NT2/D1 (cell line): ENCODE results near the gene FBXL12.

Experiments used
- DNase-seq: peaks from one replicate; pipeline ENCODE4 v3.0.0-alpha.2; 2011; ENCODE audit warnings: low read depth, low spot score
- H3K27me3 ChIP-seq: 2 replicates; pipeline ENCODE4 v1.6.0; 2011; ENCODE audit warnings: mild to moderate bottlenecking; ENCODE audit not compliant: insufficient read length, insufficient read depth
- H3K36me3 ChIP-seq: 2 replicates; pipeline ENCODE4 v1.6.1; 2011; ENCODE audit warnings: mild to moderate bottlenecking, low read length, mixed read lengths; ENCODE audit not compliant: insufficient read depth, insufficient read length
- H3K4me1 ChIP-seq: 2 replicates; pipeline ENCODE4 v1.5.1; 2011; ENCODE audit not compliant: insufficient read depth, insufficient read length
- H3K4me3 ChIP-seq: 2 replicates; pipeline ENCODE4 v1.5.1; 2011; ENCODE audit warnings: low read depth; ENCODE audit not compliant: insufficient read length
- H3K9ac ChIP-seq: 2 replicates; pipeline ENCODE4 v1.6.0; 2011; ENCODE audit warnings: low read depth; ENCODE audit not compliant: insufficient read length
- H3K9me3 ChIP-seq: 2 replicates; pipeline ENCODE4 v1.5.1; 2011; ENCODE audit warnings: mild to moderate bottlenecking, low read length; ENCODE audit not compliant: insufficient read depth
- SUZ12 ChIP-seq: IDR thresholded peaks from 2 replicates; pipeline ENCODE4 v1.6.1; 2011; ENCODE audit not compliant: insufficient read length, insufficient read depth; ENCODE audit errors: extremely low read depth
- YY1 ChIP-seq: IDR thresholded peaks from 2 replicates; pipeline ENCODE4 v1.6.1; 2011; ENCODE audit not compliant: insufficient read length, insufficient read depth
- ZNF274 ChIP-seq: IDR thresholded peaks from 2 replicates; pipeline ENCODE4 v1.6.1; 2011; ENCODE audit warnings: mild to moderate bottlenecking, low read depth, low read length

The FBXL12 gene

GRCh38 chr19:9818734-9819595 is at the start of gene FBXL12:
FBXL12 (minus strand) TSS chr19:9819079; CDS start chr19:9818813, 266 bp downstream.
- Histone ChIP-seq H3K36me3 (peaks cover 26% of the 10 kb centered on the region), H3K27me3 (no peaks in the 10 kb centered on the region), H3K4me3 (peak within 1 kb of the TSS; percentile 99), H3K9me3 (peaks cover 21% of the 10 kb centered on the region; the same call in 1 of the 2 replicates), H3K9ac (peak within 1 kb of the TSS; percentile 97), H3K4me1 (peaks cover 3% of the 10 kb centered on the region)
- DNase-seq, result peak; percentile 99
- TF ChIP-seq SUZ12 (no peak), ZNF274 (no peak), YY1 (peak; percentile 74)

- H3K9me3 ChIP-seq, result no peaks in the 10 kb centered on the region
- DNase-seq, result peak; percentile 32
- no peak overlapping the region for H3K9ac ChIP-seq
- TF ChIP-seq SUZ12, result no peak
- no peak for TF ChIP-seq ZNF274
- no peak for TF ChIP-seq YY1
- H3K4me3 ChIP-seq, result no peak overlapping the region
- H3K36me3 ChIP-seq, result no peaks in the 10 kb centered on the region
- H3K27me3 ChIP-seq, result no peaks in the 10 kb centered on the region
- peaks cover 5% of the 10 kb centered on the region for H3K4me1 ChIP-seq
These were observed 47.0 kb upstream of the FBXL12 start for GRCh38 chr19:9865732-9866501.

- H3K4me1 ChIP-seq, result peaks cover 5% of the 10 kb centered on the region
- no peaks in the 10 kb centered on the region for H3K36me3 ChIP-seq
- no peaks in the 10 kb centered on the region for H3K9me3 ChIP-seq
- DNase-seq, result no peak
- no peak overlapping the region for H3K4me3 ChIP-seq
- TF ChIP-seq SUZ12 (no peak), ZNF274 (no peak), YY1 (no peak)
- H3K27me3 ChIP-seq, result no peaks in the 10 kb centered on the region
- H3K9ac ChIP-seq, result no peak overlapping the region
These were observed 44.9 kb upstream of the FBXL12 start for GRCh38 chr19:9863759-9864158.

DNA sequence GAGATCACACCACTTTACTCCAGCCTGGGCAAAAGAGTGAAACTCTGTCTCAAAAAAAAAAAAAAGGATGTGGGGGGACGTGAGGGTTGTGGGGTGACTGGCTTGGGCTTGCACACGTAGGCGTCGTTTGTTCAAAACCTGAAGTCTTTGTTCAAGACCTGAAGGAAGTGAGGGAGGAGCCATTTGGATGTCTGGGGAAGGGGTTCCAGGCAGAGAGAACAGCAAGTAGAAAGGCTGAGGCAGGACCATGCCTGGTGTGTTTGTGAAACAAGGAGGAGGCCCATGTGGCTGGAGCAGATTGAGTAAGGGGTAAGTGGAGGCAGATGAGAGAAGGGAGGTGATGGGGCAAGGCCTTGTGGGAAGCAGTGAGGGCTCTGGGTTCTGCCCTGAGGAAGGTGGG is 44.1 kb upstream of the FBXL12 start:
- no peaks in the 10 kb centered on the region for H3K36me3 ChIP-seq
- H3K4me1 ChIP-seq, result peaks cover 5% of the 10 kb centered on the region
- H3K9ac ChIP-seq, result no peak overlapping the region
- H3K4me3 ChIP-seq, result no peak overlapping the region
- H3K9me3 ChIP-seq, result no peaks in the 10 kb centered on the region
- no peaks in the 10 kb centered on the region for H3K27me3 ChIP-seq
- DNase-seq, result no peak
- TF ChIP-seq YY1, result no peak
- no peak for TF ChIP-seq SUZ12
- no peak for TF ChIP-seq ZNF274

DNA sequence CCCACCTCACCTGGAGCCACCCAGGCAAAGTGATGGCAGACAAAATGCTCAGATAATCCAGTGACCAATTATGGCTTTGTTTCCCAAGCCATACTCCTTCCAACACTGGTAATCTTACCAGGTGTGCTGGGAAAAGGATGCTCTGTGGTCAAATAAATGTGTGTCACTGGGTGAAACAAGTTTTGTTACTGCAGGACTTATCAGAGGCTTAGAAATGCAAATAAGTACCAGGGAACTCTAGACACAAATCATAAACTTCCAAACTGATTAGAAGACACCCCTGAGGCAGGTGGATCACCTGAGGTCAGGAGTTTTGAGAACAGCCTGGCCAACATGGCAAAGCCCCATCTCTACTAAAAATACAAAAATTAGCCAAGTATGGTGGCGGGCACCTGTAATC is 42.6 kb upstream of the FBXL12 start:
- H3K27me3 ChIP-seq, result no peaks in the 10 kb centered on the region
- no peaks in the 10 kb centered on the region for H3K9me3 ChIP-seq
- no peak for DNase-seq

GRCh38 chr19:9860407-9860806 is 41.5 kb upstream of the FBXL12 start:
- H3K9me3 ChIP-seq, result no peaks in the 10 kb centered on the region
- H3K4me3 ChIP-seq, result no peak overlapping the region
- peaks cover 3% of the 10 kb centered on the region for H3K4me1 ChIP-seq
- no peaks in the 10 kb centered on the region for H3K27me3 ChIP-seq
- DNase-seq, result no peak
- H3K36me3 ChIP-seq, result peaks cover 15% of the 10 kb centered on the region
- TF ChIP-seq YY1 (no peak), SUZ12 (no peak), ZNF274 (no peak)
- H3K9ac ChIP-seq, result no peak overlapping the region

More for the DNA sequence above, 42.6 kb upstream of the FBXL12 start:
- no peak overlapping the region for H3K9ac ChIP-seq
- peaks cover 7% of the 10 kb centered on the region for H3K4me1 ChIP-seq
- H3K4me3 ChIP-seq, result no peak overlapping the region
- peaks cover 12% of the 10 kb centered on the region for H3K36me3 ChIP-seq
- TF ChIP-seq SUZ12, result no peak
- TF ChIP-seq ZNF274, result no peak
- no peak for TF ChIP-seq YY1

DNA sequence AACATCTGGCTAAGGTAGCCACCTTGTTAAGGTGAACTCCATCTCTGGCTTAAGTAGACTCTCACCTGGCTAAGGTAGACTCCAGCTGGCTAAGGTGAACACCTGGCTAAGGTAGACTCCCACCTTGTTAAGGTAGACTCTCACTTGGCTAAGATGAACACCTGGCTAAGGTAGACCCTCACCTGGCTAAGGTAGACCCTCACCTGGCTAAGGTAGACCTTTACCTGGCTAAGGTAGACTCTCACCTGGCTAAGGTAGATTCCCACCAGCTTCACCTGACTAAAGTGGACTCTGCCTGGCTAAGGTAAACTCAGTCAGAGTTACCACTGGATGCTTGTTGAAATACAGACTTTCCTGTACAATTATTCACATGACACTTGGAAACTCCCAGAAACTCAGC is 39.9 kb upstream of the FBXL12 start:
- Histone ChIP-seq H3K9ac (no peak overlapping the region), H3K4me3 (no peak overlapping the region), H3K27me3 (no peaks in the 10 kb centered on the region), H3K4me1 (peaks cover 3% of the 10 kb centered on the region), H3K36me3 (peaks cover 24% of the 10 kb centered on the region), H3K9me3 (no peaks in the 10 kb centered on the region)
- TF ChIP-seq YY1 (no peak), SUZ12 (no peak), ZNF274 (no peak)
- no peak for DNase-seq
